Raji (cell line): Measurements from ENCODE around the gene LYVE1.

Source experiments
- POLR2A ChIP-seq: IDR thresholded peaks from 2 replicates; pipeline ENCODE4 v1.6.1; 2011; ENCODE audit warnings: low read depth, low read length, control low read depth; ENCODE audit not compliant: insufficient read depth

LYVE1 gene, protein sequence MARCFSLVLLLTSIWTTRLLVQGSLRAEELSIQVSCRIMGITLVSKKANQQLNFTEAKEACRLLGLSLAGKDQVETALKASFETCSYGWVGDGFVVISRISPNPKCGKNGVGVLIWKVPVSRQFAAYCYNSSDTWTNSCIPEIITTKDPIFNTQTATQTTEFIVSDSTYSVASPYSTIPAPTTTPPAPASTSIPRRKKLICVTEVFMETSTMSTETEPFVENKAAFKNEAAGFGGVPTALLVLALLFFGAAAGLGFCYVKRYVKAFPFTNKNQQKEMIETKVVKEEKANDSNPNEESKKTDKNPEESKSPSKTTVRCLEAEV

GRCh38 chr11:10568486-10568941 is at the start of gene LYVE1:
LYVE1 (minus strand) TSS chr11:10568665; CDS start chr11:10568532, 133 bp downstream.
- no peak for TF ChIP-seq POLR2A

GRCh38 chr11:10617551-10617950 is 49.1 kb upstream of the LYVE1 start:
- TF ChIP-seq POLR2A, result no peak

DNA sequence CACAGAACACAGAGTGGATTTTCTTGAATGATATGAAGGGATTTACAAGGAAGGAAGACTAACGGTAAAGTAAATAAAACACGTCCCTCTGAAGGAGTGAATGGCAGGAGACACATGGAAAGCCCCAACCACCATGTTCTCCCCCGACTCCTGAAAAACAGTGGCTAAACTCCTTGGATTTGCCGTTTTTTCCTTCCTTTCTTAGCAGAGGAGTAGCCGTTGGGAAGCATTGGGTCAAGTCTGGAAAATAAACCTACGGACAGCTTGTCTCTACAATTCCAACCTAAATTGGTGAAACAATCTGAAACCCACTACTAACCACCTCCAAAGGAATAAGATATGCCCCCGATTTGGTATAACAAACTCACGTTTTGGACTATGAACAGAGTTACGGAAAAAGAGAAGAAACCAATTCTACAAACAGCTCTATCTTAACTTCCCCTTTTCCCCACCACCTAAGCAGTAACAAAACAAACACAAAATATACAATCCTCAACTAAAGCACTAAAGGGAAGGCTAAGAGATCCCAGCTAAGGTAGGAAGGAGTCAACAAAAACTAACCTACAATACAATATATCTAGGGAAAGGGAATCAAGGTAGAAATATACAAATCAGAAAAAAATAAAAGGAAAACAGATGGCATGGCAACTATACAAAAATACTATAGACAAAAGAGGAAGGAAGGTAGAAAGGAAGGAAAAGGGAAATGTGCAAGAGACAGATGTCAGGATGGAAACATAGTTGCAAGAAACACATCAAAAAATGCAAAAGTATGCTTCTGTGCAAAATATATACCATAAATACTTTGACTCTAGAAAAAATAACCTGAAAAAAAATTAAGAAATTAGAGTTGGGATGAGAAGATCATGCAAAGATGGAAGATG is 43.8 kb upstream of the LYVE1 start:
- no peak for TF ChIP-seq POLR2A

DNA sequence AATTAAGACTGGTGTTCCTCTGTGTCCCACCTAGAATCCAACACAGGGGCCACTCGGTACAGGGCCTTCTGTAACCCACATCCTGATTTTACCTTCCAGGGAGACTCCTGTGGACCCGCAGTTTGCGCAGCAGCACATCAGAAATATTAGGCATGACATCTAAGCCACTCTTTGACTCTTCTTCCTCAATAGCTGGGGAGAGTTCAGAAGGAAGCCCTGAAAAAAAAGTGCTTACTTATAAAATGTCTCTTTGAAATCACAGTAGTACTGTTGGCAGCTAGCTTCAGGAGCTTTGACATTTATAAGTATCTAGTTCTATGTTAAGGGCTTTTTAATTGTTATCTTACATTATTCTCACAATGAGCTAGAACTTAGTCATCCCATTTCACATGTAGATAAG is 41.2 kb upstream of the LYVE1 start:
- no peak for TF ChIP-seq POLR2A

- TF ChIP-seq POLR2A, result no peak
These were observed 40.1 kb upstream of the LYVE1 start for GRCh38 chr11:10608584-10608983.

- no peak for TF ChIP-seq POLR2A
These were observed 39.1 kb upstream of the LYVE1 start for GRCh38 chr11:10607462-10608132.

DNA sequence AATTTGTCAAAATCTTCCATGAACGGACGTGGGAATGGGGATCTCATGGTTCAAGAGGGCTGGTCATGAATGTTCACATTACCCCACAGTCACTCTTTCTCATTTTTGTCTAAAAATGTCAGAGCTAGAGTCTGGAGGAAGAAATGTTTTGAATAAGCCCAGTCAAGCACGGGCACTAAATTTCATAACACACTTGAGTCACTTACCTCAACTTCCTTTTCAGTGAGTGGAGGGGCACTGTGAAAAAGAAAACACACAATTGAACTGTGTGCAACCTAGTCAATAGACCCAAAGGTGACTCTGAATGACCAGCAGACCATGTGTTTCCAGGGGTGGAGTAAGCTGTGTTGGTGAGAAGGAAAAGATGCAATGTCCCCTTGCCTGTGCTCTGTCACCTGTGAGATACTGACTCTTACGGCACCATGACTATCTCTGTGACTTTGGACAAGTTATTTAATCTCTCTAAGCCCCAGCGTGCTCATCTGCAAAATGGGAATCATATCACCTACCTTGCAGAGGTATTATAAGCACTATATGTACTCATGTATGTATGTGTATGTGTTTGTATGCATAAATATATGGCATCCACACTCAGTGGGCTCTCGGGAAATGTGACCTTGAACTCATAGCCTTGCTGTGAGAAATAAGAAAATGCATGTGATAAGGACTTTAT is 38.2 kb upstream of the LYVE1 start:
- no peak for TF ChIP-seq POLR2A

GRCh38 chr11:10605941-10606381 is 37.5 kb upstream of the LYVE1 start:
- TF ChIP-seq POLR2A, result no peak

- TF ChIP-seq POLR2A, result no peak
These were observed 36.3 kb upstream of the LYVE1 start for GRCh38 chr11:10604798-10605197.

DNA sequence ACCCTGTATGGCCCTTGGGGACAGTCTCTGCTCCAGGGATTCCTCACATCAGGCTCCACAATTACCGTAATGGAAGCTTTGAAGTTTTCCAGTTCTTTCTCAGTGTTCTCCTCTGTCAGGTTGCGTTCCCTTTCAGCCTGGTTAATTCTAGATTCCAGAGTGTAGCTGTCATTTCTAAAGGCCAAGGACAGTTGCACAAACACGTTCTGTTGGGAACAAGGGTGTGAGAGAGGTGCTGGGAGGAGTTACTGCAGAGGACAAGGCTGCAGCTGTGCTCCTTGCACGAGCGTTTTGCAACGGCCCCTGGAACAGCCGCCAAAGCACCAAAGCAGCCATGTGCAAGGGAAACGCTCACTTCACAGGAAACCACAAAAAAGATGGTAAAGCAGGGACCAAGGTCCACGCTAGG is 35.9 kb upstream of the LYVE1 start:
- TF ChIP-seq POLR2A, result no peak

GRCh38 chr11:10603721-10604297 is 35.3 kb upstream of the LYVE1 start:
- no peak for TF ChIP-seq POLR2A

- TF ChIP-seq POLR2A, result no peak
These were observed 34.5 kb upstream of the LYVE1 start for GRCh38 chr11:10602945-10603344.

- TF ChIP-seq POLR2A, result no peak
These were observed 33.9 kb upstream of the LYVE1 start for GRCh38 chr11:10602366-10602765.

DNA sequence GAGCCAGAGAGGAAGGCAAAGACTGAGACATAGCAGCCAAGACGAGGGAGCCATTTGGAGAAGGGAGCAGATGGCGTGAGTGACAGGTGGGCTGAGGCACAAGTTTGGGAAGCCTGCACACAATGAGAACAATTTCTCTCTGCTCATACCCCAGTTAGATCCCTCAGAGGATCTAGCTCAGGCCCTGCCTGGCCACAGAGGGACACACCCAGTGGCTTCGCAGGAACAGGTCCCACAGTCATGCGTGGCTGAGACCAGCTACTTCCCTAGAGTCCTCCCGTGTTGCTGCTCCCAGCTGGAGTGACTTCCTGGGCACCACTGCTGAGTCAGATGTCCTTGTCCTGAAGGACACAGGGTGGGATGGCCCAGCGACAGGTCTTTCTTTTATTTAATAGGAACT is 33.4 kb upstream of the LYVE1 start:
- no peak for TF ChIP-seq POLR2A
